H1 (cell line): ENCODE measurements around the gene ANKRD40. TPM values are rescaled to one million over a fixed set of nuclear protein-coding genes. Genes with fewer than 3 reads are reported as not detected.

Experiments used
- EP300 ChIP-seq, 2 experiments: IDR thresholded peaks; 1 replicate in 1 of 2; 2 replicates in 1 of 2; pipeline ENCODE4 v1.6.1; 2011 to 2012; ENCODE audit warnings: low read depth in 2 of 2, low read length in 2 of 2, mild to moderate bottlenecking in 2 of 2, borderline replicate concordance in 1 of 2, inconsistent platforms in 1 of 2, moderate library complexity in 1 of 2
- polyA plus RNA-seq, 7 experiments: library from polyadenylated mRNA; depleted of rRNA in 3 of 7; stranded (reverse) in 5 of 7; unstranded in 2 of 7; fragments of >200 nt in 5 of 7; fragments of 200-250 nt in 2 of 7; gene quantifications; 1 replicate in 5 of 7; 2 replicates in 1 of 7; 4 replicates in 1 of 7; pipeline versions ENCODE4 v1.2.1 to v1.2.3, GENCODE V29; 2011 to 2013; ENCODE audit warnings: missing spikeins in 2 of 7, mixed read lengths in 2 of 7
- total RNA-seq: library from RNA; stranded (reverse); fragmentation: NEBNext Ultra II Directional; extraction: Animal tissue kit (Norgen Biotek cat#: 25700); gene quantifications from 2 replicates; pipeline ENCODE4 v1.2.1, GENCODE V29; 2021

The ANKRD40 gene
- total and polyA plus RNA-seq, 2 of the 8 experiments (the other 6 are each of a cell fraction or from before 2014, with no cell fraction given), result 26.1 to 50.1 TPM

DNA sequence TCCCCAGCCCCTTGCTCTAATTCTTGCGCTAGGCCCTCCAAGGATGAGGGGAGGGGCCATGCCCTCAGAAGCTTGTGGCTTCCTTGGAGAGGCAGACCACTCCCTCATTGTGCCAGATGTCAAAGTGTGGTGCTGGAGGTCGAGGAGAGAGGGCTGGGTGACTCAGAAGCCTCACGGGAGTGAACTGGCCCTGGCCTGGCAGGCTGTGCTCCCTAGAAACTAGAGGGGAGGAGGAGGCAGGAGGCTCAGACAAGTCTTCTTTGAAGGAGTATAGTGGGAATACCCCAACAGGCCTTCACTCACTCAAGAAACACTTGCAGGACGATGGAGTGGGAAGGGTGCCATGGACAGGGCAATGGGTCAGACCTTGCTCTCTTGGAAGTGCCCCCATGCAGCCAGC is 18.5 kb downstream of the ANKRD40 start (continued):
- TF ChIP-seq EP300 (IDR thresholded peaks at IDR 0.05; ENCODE audit: borderline replicate concordance in 1 of 2, low read depth in 2 of 2, low read length in 2 of 2), result no peak
